H1 (cell line): ENCODE data around the gene SOX12. TPM values are rescaled to one million over a fixed set of nuclear protein-coding genes. Genes with fewer than 3 reads are reported as not detected.

Experiments used
- CREB1 ChIP-seq: IDR thresholded peaks from 2 replicates; pipeline ENCODE4 v1.6.1; 2012; ENCODE audit warnings: inconsistent platforms
- polyA plus RNA-seq, 7 experiments: library from polyadenylated mRNA; depleted of rRNA in 3 of 7; stranded (reverse) in 5 of 7; unstranded in 2 of 7; fragments of >200 nt in 5 of 7; fragments of 200-250 nt in 2 of 7; gene quantifications; 1 replicate in 5 of 7; 2 replicates in 1 of 7; 4 replicates in 1 of 7; pipeline versions ENCODE4 v1.2.1 to v1.2.3, GENCODE V29; 2011 to 2013; ENCODE audit warnings: missing spikeins in 2 of 7, mixed read lengths in 2 of 7
- total RNA-seq: library from RNA; stranded (reverse); fragmentation: NEBNext Ultra II Directional; extraction: Animal tissue kit (Norgen Biotek cat#: 25700); gene quantifications from 2 replicates; pipeline ENCODE4 v1.2.1, GENCODE V29; 2021

The SOX12 gene
- total and polyA plus RNA-seq, 2 of the 8 experiments (the other 6 are each of a cell fraction or from before 2014, with no cell fraction given), result 6.4 to 63.0 TPM

GRCh38 chr20:275791-276190 is 49.6 kb upstream of the SOX12 start (continued):
- TF ChIP-seq CREB1, result no peak
- TF ChIP-seq, all 59 proteins: peak for 0
